ENCODE data around the gene SPATA21. TPM values are rescaled to one million over a fixed set of nuclear protein-coding genes. Genes with fewer than 3 reads are reported as not detected.

Gene SPATA21
- total and polyA plus RNA-seq, 10 of the 15 experiments (the other 5 are each of a cell fraction or from before 2014, with no cell fraction given): 0.05 to 1.1 (median 0.24) TPM; not detected in 1

GRCh38 chr1:16438924-16439323, 1.7 kb upstream of the SPATA21 start:
- H3K4me2 ChIP-seq (ENCODE audit: control insufficient read depth, insufficient read depth): no peak overlapping the region
- no peak overlapping the region for H2AFZ ChIP-seq (ENCODE audit: control insufficient read depth, low read depth, low read length)
- intact Hi-C loops (cut with micrococcal nuclease; ENCODE audit: unreplicated experiment) (no loop called here), in situ Hi-C loops (cut with MboI) (no loop called here)
- H3K9ac ChIP-seq (ENCODE audit: control insufficient read depth, insufficient read depth, low read length): no peak overlapping the region
- FAIRE-seq (no peak), DNase-seq (ENCODE audit: low read depth, low spot score) (no peak), ATAC-seq (no peak)
- WGBS (ENCODE audit: insufficient coverage, insufficient replicate concordance, low lambda C conversion rate, missing lambda C conversion rate): 100% methylated on average over 2 of the region's 2 CpGs
- TF ChIP-seq SPI1 (IDR thresholded peaks at IDR 0.05; ENCODE audit: borderline replicate concordance, insufficient read depth, low read depth, low read length) (no peak), CBFB (IDR thresholded peaks at IDR 0.05; ENCODE audit: low read depth) (no peak), SMAD1 (IDR thresholded peaks at IDR 0.05; ENCODE audit: low read depth, partially characterized antibody) (no peak), PML (IDR thresholded peaks at IDR 0.05; ENCODE audit: low read length) (no peak), EED (IDR thresholded peaks at IDR 0.05; ENCODE audit: low read depth) (no peak), USF1 (IDR thresholded peaks at IDR 0.05; ENCODE audit: borderline replicate concordance, extremely low read length, insufficient read depth, low read depth, low read length) (no peak)
- H3K27ac ChIP-seq (ENCODE audit: control insufficient read depth, insufficient read depth): no peak overlapping the region
- BruUV-seq (replicated peaks): no TSS peak
- peaks cover 16% of the 10 kb centered on the region; the same call in 1 of the 2 replicates for H3K4me1 ChIP-seq (ENCODE audit: control insufficient read depth, insufficient read depth, low read length)
- H3K36me3 ChIP-seq (ENCODE audit: control insufficient read depth in 2 of 2, insufficient read depth in 2 of 2, low read length in 1 of 2): peaks cover 0 to 5% of the 10 kb centered on the region in 2 experiments; a peak in 2 of 4 replicates
- ChIA-PET POLR2A (interaction anchor here (0.6 to 0.9 kb wide), 2 partner anchors 11 to 366 kb away, joined by 3 read pairs; no protein-coding TSS in a partner anchor), RAD21 (ENCODE audit: unreplicated experiment) (interaction anchor here (0.7 kb wide), 1 partner anchor 11 kb away, joined by 3 read pairs; no protein-coding TSS in a partner anchor), CTCF (interaction anchor here (1.6 to 6.9 kb wide), 5 partner anchors 12 to 87 kb away, joined by 4 to 50 read pairs (median 12); partner anchors contain the start of gene FBXO42), SMC1A (ENCODE audit: uncharacterized antibody, unreplicated experiment) (interaction anchor here (2.2 to 4.6 kb wide), 3 partner anchors 12 to 52 kb away, joined by 8 to 30 read pairs (median 16); no protein-coding TSS in a partner anchor)
- H4K20me1 ChIP-seq (ENCODE audit: control insufficient read depth, insufficient read depth): no peaks in the 10 kb centered on the region
- H3K9me3 ChIP-seq (replicated peaks; ENCODE audit: control insufficient read depth, insufficient read depth, low read length): no peaks in the 10 kb centered on the region
- H3K4me3 ChIP-seq: no peak overlapping the region
- peaks cover 32% of the 10 kb centered on the region for H3K79me2 ChIP-seq (ENCODE audit: control insufficient read depth, insufficient read depth, low read length)
- no peaks in the 10 kb centered on the region for H3K27me3 ChIP-seq (replicated peaks in 1 of 2; ENCODE audit: control insufficient read depth in 2 of 2, insufficient read depth in 2 of 2, low read length in 1 of 2)

All from GM12878 (cell line).